ENCODE results near the gene CDH4.

The CDH4 gene

DNA sequence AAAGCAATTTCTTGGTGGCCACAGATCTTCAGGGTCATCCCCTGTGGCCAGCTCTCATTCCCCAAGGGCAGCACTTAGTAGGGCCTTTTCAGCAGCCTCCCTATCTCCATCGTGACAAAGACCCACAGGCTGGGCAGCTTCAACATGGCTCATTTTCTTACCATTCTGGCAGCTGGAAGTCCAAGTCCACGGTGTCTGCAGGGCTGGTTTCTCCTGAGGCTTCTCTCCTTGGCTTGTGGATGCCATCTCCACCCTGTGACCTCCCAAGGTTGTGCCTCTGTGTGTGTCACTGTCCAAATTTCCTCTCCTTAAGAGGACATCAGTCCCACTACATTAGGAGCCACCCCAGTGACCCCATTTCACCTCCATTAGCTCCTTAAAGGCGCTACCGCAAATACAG, 161.7 kb downstream of the CDH4 start:
- no peak for TF ChIP-seq CTCF (IDR thresholded peaks at IDR 0.05; ENCODE audit: borderline replicate concordance, control extremely low read depth, extremely low read depth, insufficient read depth, missing control alignments)
- in situ Hi-C loops (cut with MboI; ENCODE audit: low sequenced_read_pairs, unreplicated experiment) = no loop called here
- DNase-seq (ENCODE audit: low spot score) = no peak

DNA sequence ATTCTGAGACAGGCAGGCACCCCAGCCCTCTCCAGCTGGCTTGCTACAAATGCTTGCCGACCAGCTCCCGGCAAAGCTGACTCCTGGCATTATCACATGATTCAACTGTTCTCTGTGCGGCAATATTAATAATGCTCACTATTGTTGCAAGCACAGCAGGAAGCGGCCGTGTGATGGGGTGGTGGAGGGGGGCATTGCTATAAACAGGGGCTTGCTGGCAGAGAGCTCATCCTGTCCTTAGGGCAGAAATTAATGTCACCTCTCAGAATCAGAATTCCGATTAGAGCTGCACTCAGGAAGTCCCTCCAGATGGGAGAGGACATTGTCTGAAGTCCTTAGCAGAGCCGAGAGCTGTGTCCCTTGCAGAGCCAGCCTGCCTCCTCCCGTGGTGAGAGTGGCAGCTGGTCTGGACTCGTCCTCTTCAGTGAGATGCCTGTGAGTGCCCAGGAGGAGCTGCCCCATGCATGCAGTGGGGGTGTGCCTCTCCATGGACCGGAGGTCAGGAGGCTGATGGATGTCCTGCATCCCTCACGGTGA, 162.5 kb downstream of the CDH4 start:
- no peak for TF ChIP-seq CTCF (IDR thresholded peaks at IDR 0.05; ENCODE audit: borderline replicate concordance, control extremely low read depth, extremely low read depth, insufficient read depth, missing control alignments)
- no peak for DNase-seq (ENCODE audit: low spot score)
- in situ Hi-C loops (cut with MboI; ENCODE audit: low sequenced_read_pairs, unreplicated experiment) = no loop called here

DNA sequence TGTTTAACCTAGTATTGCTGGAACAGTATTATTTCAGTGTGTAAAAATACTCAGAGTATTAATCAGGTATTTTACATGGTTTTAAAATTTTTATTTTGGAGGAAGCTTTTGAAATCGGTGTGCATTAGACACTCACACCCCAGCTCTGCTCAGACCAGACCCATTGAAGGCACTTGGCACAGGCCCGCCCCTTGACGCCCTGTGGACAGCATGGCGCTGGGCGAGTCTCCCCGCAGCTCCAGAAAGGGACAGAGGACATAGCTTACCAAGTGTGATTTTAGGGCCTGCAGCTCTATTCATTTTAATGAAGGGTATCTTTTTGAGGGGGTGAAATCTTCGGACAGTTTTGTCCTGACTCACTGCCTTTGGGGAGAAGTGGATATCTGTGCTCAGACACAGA, 164.5 kb downstream of the CDH4 start:
- no peak for TF ChIP-seq CTCF (IDR thresholded peaks at IDR 0.05; ENCODE audit: borderline replicate concordance, control extremely low read depth, extremely low read depth, insufficient read depth, missing control alignments)
- DNase-seq (ENCODE audit: low spot score) = no peak
- in situ Hi-C loops (cut with MboI; ENCODE audit: low sequenced_read_pairs, unreplicated experiment) = no loop called here

- in situ Hi-C loops (cut with MboI; ENCODE audit: low sequenced_read_pairs, unreplicated experiment) = no loop called here
- TF ChIP-seq CTCF (IDR thresholded peaks at IDR 0.05; ENCODE audit: borderline replicate concordance, control extremely low read depth, extremely low read depth, insufficient read depth, missing control alignments) = no peak
- no peak for DNase-seq (ENCODE audit: low spot score)
Measured at GRCh38 chr20:61417221-61417941, 165.3 kb downstream of the CDH4 start.

- in situ Hi-C loops (cut with MboI; ENCODE audit: low sequenced_read_pairs, unreplicated experiment) = no loop called here
- TF ChIP-seq CTCF (IDR thresholded peaks at IDR 0.05; ENCODE audit: borderline replicate concordance, control extremely low read depth, extremely low read depth, insufficient read depth, missing control alignments) = no peak
- no peak for DNase-seq (ENCODE audit: low spot score)
Measured at GRCh38 chr20:61419010-61419409, 166.9 kb downstream of the CDH4 start.

- DNase-seq (ENCODE audit: low spot score) = no peak
- in situ Hi-C loops (cut with MboI; ENCODE audit: low sequenced_read_pairs, unreplicated experiment) = no loop called here
- TF ChIP-seq CTCF (IDR thresholded peaks at IDR 0.05; ENCODE audit: borderline replicate concordance, control extremely low read depth, extremely low read depth, insufficient read depth, missing control alignments) = no peak
Measured at GRCh38 chr20:61419501-61419900, 167.4 kb downstream of the CDH4 start.
